ENCODE data around the gene RPL37A. TPM values are rescaled to one million over a fixed set of nuclear protein-coding genes. Genes with fewer than 3 reads are reported as not detected.

The RPL37A gene
- total RNA-seq, 1 donor from 2014 or later = 493 TPM

DNA sequence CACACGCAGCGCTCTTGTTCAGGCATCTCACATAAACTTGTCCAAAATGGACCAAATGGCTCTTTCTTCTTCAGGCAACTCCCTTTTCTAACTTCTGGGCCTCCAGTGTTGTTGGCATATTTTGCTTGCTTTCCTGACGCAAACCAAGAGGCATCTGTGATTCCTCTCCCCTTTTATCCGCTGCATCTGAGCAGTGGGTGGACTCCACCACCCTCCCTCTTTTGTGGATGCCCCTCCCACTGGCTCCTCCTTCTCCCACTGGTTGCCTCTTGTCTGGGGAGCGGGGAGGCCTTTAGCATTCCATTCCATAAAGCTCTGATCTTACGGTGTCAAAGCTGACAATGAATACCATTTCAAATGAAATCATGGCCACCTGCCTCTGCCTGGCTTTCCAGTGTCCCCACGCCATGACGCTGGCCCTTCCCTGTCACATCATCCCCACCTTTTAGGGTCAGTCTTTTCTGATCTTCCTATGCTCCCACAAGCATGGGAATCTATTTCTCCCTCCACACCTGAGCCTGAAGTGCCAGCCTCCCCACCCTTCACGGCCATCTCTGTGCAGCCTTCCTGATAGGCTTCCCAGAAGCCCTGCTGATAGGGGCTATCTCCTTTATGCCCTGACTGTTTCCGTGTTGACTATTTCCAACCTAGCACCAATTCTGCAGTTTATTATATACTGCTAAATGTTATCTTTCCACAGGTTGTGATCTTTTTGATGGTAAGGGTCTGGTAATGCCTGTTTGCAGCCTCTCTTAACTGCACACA, 51.5 kb downstream of the RPL37A start:
- Histone ChIP-seq H3K4me1 (peaks cover 28 to 78% of the 10 kb centered on the region in 2 donors), H3K4me3 (no peak overlapping the region)
- intact Hi-C loops (cut with DNase I) = loop anchor here (10.0 kb wide), 2 partner anchors 245 to 555 kb away; no protein-coding TSS in a partner anchor

DNA sequence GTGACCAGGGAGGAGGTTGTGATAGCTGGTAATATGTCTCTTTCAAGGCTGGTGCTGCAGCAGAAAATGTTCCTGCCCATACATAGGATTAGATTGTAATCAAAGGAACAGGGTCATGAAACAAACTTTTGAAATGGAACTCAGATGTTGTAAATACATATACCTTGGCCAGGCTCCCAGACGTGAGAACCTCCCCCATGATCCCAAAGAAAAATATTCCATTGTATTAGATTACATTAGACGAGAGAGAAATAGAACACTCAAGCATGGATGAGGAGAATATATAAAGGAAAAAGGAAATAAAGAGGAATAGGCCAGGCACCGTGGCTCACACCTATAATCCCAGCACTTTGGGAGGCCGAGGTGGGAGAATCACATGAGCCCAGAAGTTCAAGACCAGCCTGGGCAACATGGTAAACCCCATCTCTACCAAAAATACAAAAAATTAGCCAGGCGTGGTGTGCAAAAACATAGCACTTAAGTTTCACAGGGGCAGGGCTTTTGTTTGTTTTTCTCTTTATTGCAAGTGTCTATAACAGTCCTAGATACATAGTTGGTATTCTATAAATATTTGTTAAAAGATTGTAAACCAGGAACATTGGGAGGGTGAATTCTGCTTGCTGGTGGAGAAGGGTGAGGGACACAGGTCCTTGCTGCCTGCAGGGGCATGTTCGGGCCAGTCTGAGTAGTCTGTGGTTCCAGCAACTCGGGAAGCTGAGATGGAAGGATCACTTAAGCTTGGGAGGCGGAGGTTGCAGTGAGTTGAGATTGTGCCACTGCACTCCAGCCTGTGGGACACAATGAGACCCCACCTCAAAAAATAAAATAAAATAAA, 52.8 kb downstream of the RPL37A start:
- intact Hi-C loops (cut with DNase I) = loop anchor here (10.0 kb wide), 2 partner anchors 243 to 553 kb away; no protein-coding TSS in a partner anchor
- no peak for DNase-seq (ENCODE audit: low spot score in 2 of 2)
- Histone ChIP-seq H3K27me3 (no peaks in the 10 kb centered on the region), H3K4me3 (no peak overlapping the region), H3K4me1 (peaks cover 37 to 79% of the 10 kb centered on the region in 2 donors), H3K36me3 (no peaks in the 10 kb centered on the region), H3K9me3 (no peaks in the 10 kb centered on the region), H3K27ac (peak overlapping the region; percentile 64 to 89)
- no peak for TF ChIP-seq CTCF (IDR thresholded peaks at IDR 0.05)

More for the DNA sequence above, 51.5 kb downstream of the RPL37A start:
- no peaks in the 10 kb centered on the region for H3K27me3 ChIP-seq
- no peak for TF ChIP-seq CTCF (IDR thresholded peaks at IDR 0.05)
- no peak for DNase-seq (ENCODE audit: low spot score in 2 of 2)
- H3K9me3 ChIP-seq = no peaks in the 10 kb centered on the region
- no peaks in the 10 kb centered on the region for H3K36me3 ChIP-seq
- peak overlapping the region; percentile 64 to 89 for H3K27ac ChIP-seq

DNA sequence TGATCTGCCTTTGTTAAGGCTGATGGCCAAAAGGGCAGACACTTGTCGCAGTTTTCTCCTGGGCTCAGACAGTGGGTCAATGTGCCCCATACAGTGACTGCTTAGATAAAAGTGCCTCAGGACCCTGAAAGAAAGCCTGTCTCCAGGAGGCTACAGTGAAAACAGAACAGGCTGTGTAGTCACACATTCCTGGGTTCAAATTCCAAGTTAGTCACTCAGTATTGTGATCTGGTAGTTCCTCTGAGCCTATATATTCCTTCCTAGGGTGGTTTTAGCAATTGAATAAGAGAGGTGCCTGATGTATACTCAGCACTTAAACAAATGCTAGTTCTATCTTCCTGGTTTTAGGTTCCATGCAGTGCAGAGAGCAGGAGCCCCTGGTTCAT, 54.4 kb downstream of the RPL37A start:
- DNase-seq (ENCODE audit: low spot score in 2 of 2) = no peak
- TF ChIP-seq CTCF (IDR thresholded peaks at IDR 0.05) = no peak
- peaks cover 28 to 79% of the 10 kb centered on the region in 2 donors for H3K4me1 ChIP-seq
- H3K27ac ChIP-seq = peak overlapping the region; percentile 64 to 89
- intact Hi-C loops (cut with DNase I) = loop anchor here (10.0 kb wide), 2 partner anchors 242 to 552 kb away; no protein-coding TSS in a partner anchor
- no peaks in the 10 kb centered on the region for H3K9me3 ChIP-seq
- no peaks in the 10 kb centered on the region for H3K27me3 ChIP-seq
- H3K4me3 ChIP-seq = no peak overlapping the region
- no peaks in the 10 kb centered on the region for H3K36me3 ChIP-seq

Other genes with a start within 250 kb of the RPL37A start
- not detected for gene MARCHF4, start 126.4 kb upstream of the RPL37A start, total RNA-seq
- gene SMARCAL1, start 86.4 kb upstream of the RPL37A start, total RNA-seq = 5.3 TPM
- 1,691 TPM for gene IGFBP2, start 134.6 kb downstream of the RPL37A start, total RNA-seq
- 1,280 TPM for gene IGFBP5, start 196.7 kb downstream of the RPL37A start, total RNA-seq